Neural progenitor cell (in vitro differentiated cells): ENCODE results near the gene APC. TPM values are rescaled to one million over a fixed set of nuclear protein-coding genes. Genes with fewer than 3 reads are reported as not detected.

ENCODE experiments used
- DNase-seq: peaks from one replicate; pipeline ENCODE4 v3.0.0-alpha.2; 2016; ENCODE audit warnings: low spot score
- H2AFZ ChIP-seq: fragments of 200-600 bp; sonication (generic); replicated peaks from 2 replicates; pipeline ENCODE4 v1.6.1; 2016; ENCODE audit warnings: antibody characterized with exemption
- H3F3A ChIP-seq: fragments of 200-600 bp; sonication (generic); 2 replicates; pipeline ENCODE4 v1.6.1; 2016; ENCODE audit warnings: antibody characterized with exemption, low read depth
- H3K27ac ChIP-seq: fragments of 200-600 bp; sonication (generic); 2 replicates; pipeline ENCODE4 v1.5.1; 2016; ENCODE audit warnings: mild to moderate bottlenecking
- H3K27me3 ChIP-seq: fragments of 200-600 bp; sonication (generic); 2 replicates; pipeline ENCODE4 v1.6.1; 2016; ENCODE audit warnings: mild to moderate bottlenecking, moderate library complexity
- H3K36me3 ChIP-seq: fragments of 200-600 bp; sonication (generic); 2 replicates; pipeline ENCODE4 v1.5.1; 2016
- H3K4me1 ChIP-seq: fragments of 200-600 bp; sonication (generic); 2 replicates; pipeline ENCODE4 v1.6.1; 2016; ENCODE audit warnings: mixed run types
- H3K4me2 ChIP-seq: fragments of 200-600 bp; sonication (generic); 2 replicates; pipeline ENCODE4 v1.6.1; 2016
- H3K4me3 ChIP-seq: fragments of 200-600 bp; sonication (generic); 2 replicates; pipeline ENCODE4 v1.5.1; 2016
- H3K79me2 ChIP-seq: fragments of 200-600 bp; sonication (generic); 2 replicates; pipeline ENCODE4 v1.6.1; 2016; ENCODE audit warnings: low read depth
- H3K9ac ChIP-seq: fragments of 200-600 bp; sonication (generic); 2 replicates; pipeline ENCODE4 v1.6.1; 2016
- H3K9me3 ChIP-seq: fragments of 200-600 bp; sonication (generic); 2 replicates; pipeline ENCODE4 v1.5.1; 2016; ENCODE audit warnings: low read depth
- H4K20me1 ChIP-seq: fragments of 200-600 bp; sonication (generic); 2 replicates; pipeline ENCODE4 v1.6.1; 2016; ENCODE audit warnings: low read depth
- H3K27ac Mint-ChIP-seq: 3 replicates; pipeline ENCODE4 v1.8.0; 2021; ENCODE audit warnings: mixed read lengths
- H3K27me3 Mint-ChIP-seq: 2 replicates; pipeline ENCODE4 v1.8.0; 2022; ENCODE audit warnings: low read depth, mild to moderate bottlenecking, inconsistent platforms, moderate library complexity, mixed read lengths; ENCODE audit not compliant: insufficient read depth
- H3K36me3 Mint-ChIP-seq: 3 replicates; pipeline ENCODE4 v1.8.0; 2021; ENCODE audit warnings: mixed read lengths
- H3K4me1 Mint-ChIP-seq: 3 replicates; pipeline ENCODE4 v1.8.0; 2021; ENCODE audit warnings: mixed read lengths
- H3K4me3 Mint-ChIP-seq: 3 replicates; pipeline ENCODE4 v1.8.0; 2021; ENCODE audit warnings: mild to moderate bottlenecking, moderate library complexity, mixed read lengths
- H3K9me3 Mint-ChIP-seq: 3 replicates; pipeline ENCODE4 v1.8.0; 2020; ENCODE audit warnings: mixed read lengths
- EZH2 ChIP-seq: fragments of 200-600 bp; sonication (generic); IDR thresholded peaks from 2 replicates; pipeline ENCODE4 v1.6.1; 2017; ENCODE audit warnings: antibody characterized with exemption, mild to moderate bottlenecking, moderate library complexity
- EZH2phosphoT487 ChIP-seq: fragments of 200-600 bp; sonication (generic); IDR thresholded peaks from 2 replicates; pipeline ENCODE4 v1.6.1; 2017; ENCODE audit warnings: antibody characterized with exemption
- total RNA-seq: library from RNA; depleted of rRNA; stranded (reverse); fragments of >200 nt; gene quantifications from 2 replicates; pipeline ENCODE4 v1.2.3, GENCODE V29; 2015; ENCODE audit warnings: low replicate concordance
- TF ChIP-seq, protein P1 (sequence below): fragments of 200-600 bp; sonication (generic); IDR thresholded peaks from 2 replicates; pipeline ENCODE4 v1.5.1; 2017; ENCODE audit warnings: antibody characterized with exemption, mild to moderate bottlenecking

Gene APC
- total RNA-seq, 1 donor from 2014 or later: 39.7 TPM

DNA sequence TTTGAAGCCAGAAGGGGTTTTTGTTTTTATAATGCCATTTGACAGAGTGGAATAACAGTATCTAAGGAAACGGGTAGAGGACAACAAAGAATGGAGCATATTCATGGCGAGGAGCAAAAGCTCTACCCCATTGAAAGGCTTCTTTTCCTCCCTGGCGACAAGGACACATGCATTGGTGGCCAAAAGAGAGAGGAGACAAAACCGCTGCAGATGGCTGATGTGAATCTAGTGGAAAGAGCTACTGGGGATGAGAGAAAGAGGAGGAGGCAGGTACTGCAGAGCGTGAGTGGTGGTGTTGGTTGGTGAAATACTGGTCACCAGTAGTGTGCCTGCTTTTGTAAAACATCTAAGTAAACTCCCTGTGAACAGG, 491 bp downstream of the APC start:
- H3K36me3 ChIP-seq: no peaks in the 10 kb centered on the region
- peaks cover 54% of the 10 kb centered on the region for H4K20me1 ChIP-seq
- H3K4me1 ChIP-seq: peaks cover 21% of the 10 kb centered on the region
- TF ChIP-seq EZH2phosphoT487: no peak
- TF ChIP-seq, protein P1, sequence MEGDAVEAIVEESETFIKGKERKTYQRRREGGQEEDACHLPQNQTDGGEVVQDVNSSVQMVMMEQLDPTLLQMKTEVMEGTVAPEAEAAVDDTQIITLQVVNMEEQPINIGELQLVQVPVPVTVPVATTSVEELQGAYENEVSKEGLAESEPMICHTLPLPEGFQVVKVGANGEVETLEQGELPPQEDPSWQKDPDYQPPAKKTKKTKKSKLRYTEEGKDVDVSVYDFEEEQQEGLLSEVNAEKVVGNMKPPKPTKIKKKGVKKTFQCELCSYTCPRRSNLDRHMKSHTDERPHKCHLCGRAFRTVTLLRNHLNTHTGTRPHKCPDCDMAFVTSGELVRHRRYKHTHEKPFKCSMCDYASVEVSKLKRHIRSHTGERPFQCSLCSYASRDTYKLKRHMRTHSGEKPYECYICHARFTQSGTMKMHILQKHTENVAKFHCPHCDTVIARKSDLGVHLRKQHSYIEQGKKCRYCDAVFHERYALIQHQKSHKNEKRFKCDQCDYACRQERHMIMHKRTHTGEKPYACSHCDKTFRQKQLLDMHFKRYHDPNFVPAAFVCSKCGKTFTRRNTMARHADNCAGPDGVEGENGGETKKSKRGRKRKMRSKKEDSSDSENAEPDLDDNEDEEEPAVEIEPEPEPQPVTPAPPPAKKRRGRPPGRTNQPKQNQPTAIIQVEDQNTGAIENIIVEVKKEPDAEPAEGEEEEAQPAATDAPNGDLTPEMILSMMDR: no peak
- TF ChIP-seq EZH2: no peak
- DNase-seq: peak; percentile 36
- H3K27me3 ChIP-seq: no peaks in the 10 kb centered on the region
- peak overlapping the region; percentile 55 for H3K27ac Mint-ChIP-seq
- H3K4me3 Mint-ChIP-seq: peak overlapping the region; percentile 96
- H3K4me2 ChIP-seq: peak overlapping the region; percentile 86
- no peak overlapping the region for H3K27ac ChIP-seq
- peaks cover 19% of the 10 kb centered on the region for H3F3A ChIP-seq
- H3K36me3 Mint-ChIP-seq: peaks cover 2% of the 10 kb centered on the region
- peak overlapping the region; percentile 66 for H3K4me3 ChIP-seq
- H3K79me2 ChIP-seq: peaks cover 80% of the 10 kb centered on the region
- no peaks in the 10 kb centered on the region for H3K9me3 Mint-ChIP-seq
- H3K9ac ChIP-seq: no peak overlapping the region
- no peak overlapping the region for H2AFZ ChIP-seq
- H3K27me3 Mint-ChIP-seq: peaks cover 2% of the 10 kb centered on the region
- H3K9me3 ChIP-seq: no peaks in the 10 kb centered on the region
- H3K4me1 Mint-ChIP-seq: peaks cover 25% of the 10 kb centered on the region

DNA sequence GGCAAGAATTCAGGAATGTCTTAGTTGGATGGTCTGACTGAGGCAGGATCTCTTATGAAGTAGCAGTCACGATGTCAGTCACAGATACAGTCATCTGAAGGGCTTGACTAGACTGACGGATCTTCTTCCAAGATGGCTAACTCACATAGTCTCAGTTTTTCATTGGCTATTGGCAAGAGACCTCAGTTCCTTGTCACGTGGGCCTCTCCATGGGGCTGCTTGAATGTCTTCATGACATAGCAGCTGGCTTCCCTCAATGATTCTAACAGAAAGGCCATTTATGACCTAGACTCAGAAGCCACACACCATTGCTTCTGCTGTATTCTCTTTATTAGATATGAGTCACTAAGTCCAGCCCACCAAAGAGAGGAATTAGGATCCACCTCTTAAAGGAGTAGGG, 4.7 kb downstream of the APC start:
- peaks cover 2% of the 10 kb centered on the region for H3K36me3 Mint-ChIP-seq
- DNase-seq: no peak
- peaks cover 17% of the 10 kb centered on the region for H3K4me1 ChIP-seq
- H3K4me3 Mint-ChIP-seq: no peak overlapping the region
- H3K79me2 ChIP-seq: peaks cover 84% of the 10 kb centered on the region
- no peak overlapping the region for H3K4me3 ChIP-seq
- TF ChIP-seq EZH2 (no peak), EZH2phosphoT487 (no peak)
- TF ChIP-seq, protein P1: no peak
- no peaks in the 10 kb centered on the region for H3K9me3 Mint-ChIP-seq
- H3F3A ChIP-seq: peaks cover 9% of the 10 kb centered on the region
- no peak overlapping the region for H3K27ac Mint-ChIP-seq
- no peaks in the 10 kb centered on the region for H3K36me3 ChIP-seq
- no peaks in the 10 kb centered on the region for H3K9me3 ChIP-seq
- peaks cover 2% of the 10 kb centered on the region for H3K27me3 Mint-ChIP-seq
- no peak overlapping the region for H3K9ac ChIP-seq
- H3K27me3 ChIP-seq: no peaks in the 10 kb centered on the region
- H3K27ac ChIP-seq: no peak overlapping the region
- no peak overlapping the region for H3K4me2 ChIP-seq
- H2AFZ ChIP-seq: no peak overlapping the region
- H3K4me1 Mint-ChIP-seq: peaks cover 21% of the 10 kb centered on the region
- peaks cover 52% of the 10 kb centered on the region for H4K20me1 ChIP-seq

DNA sequence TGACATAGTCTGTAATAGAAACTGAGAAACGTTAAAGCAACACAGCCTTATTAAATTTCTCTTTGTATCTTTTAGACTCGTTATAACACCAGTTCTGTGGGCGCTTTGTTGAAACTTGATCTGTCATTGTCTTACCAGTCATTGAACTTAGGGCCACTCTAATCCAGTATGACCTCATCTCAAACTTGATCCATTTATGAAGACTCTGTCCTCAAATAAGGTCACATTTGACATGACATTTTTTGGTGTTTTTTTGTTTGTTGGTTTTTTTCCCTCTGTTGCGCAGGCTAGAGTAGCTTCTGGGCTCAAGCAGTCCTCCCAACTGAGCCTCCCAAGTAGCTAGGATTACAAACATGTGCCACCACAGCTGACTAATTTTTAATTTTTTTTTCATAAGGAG, 5.9 kb downstream of the APC start:
- Histone ChIP-seq H3K27ac (no peak overlapping the region), H3K9me3 (no peaks in the 10 kb centered on the region), H3K4me1 (peaks cover 11% of the 10 kb centered on the region), H3K4me3 (no peak overlapping the region), H3K27me3 (no peaks in the 10 kb centered on the region), H3K4me2 (no peak overlapping the region), H4K20me1 (peaks cover 42% of the 10 kb centered on the region), H3K9ac (no peak overlapping the region), H3K79me2 (peaks cover 84% of the 10 kb centered on the region), H3K36me3 (no peaks in the 10 kb centered on the region), H2AFZ (no peak overlapping the region), H3F3A (peaks cover under 1% of the 10 kb centered on the region)
- Mint-ChIP-seq H3K27me3 (no peaks in the 10 kb centered on the region), H3K4me1 (peaks cover 11% of the 10 kb centered on the region), H3K36me3 (peaks cover 2% of the 10 kb centered on the region), H3K4me3 (no peak overlapping the region), H3K9me3 (no peaks in the 10 kb centered on the region), H3K27ac (no peak overlapping the region)
- TF ChIP-seq, protein P1: no peak
- TF ChIP-seq EZH2 (no peak), EZH2phosphoT487 (no peak)
- no peak for DNase-seq
